Myocyte (in vitro differentiated cells): ENCODE results near the gene RGS9. TPM values are rescaled to one million over a fixed set of nuclear protein-coding genes. Genes with fewer than 3 reads are reported as not detected.
"Not testable (repeated sequence)": the region's sequence is repeated elsewhere in the genome, so short reads cannot be mapped to it uniquely, and the experiment has no call there.

Experiments
- DNase-seq: peaks from one replicate; pipeline ENCODE4 v3.0.0-alpha.2; 2012; ENCODE audit warnings: low read depth
- total RNA-seq: library from RNA; depleted of rRNA; stranded (reverse); fragments of >200 nt; gene quantifications from 2 replicates; pipeline ENCODE4 v1.2.3, GENCODE V29; 2014

RGS9 gene
- total RNA-seq, 1 donor from 2014 or later = 0.96 TPM

- no peak for DNase-seq
These were observed 19.1 kb downstream of the RGS9 start for GRCh38 chr17:65156185-65156834.

GRCh38 chr17:65156835-65157565, 19.8 kb downstream of the RGS9 start:
- DNase-seq = no peak

GRCh38 chr17:65158041-65158440, 20.9 kb downstream of the RGS9 start:
- no peak for DNase-seq

GRCh38 chr17:65158622-65159021, 21.5 kb downstream of the RGS9 start:
- DNase-seq = no peak

GRCh38 chr17:65160516-65160915, 23.3 kb downstream of the RGS9 start:
- DNase-seq = no peak

- peak; percentile 7 for DNase-seq
These were observed 26.9 kb downstream of the RGS9 start for GRCh38 chr17:65163990-65164495.

GRCh38 chr17:65166787-65167186, 29.6 kb downstream of the RGS9 start:
- no peak for DNase-seq

- DNase-seq = no peak
These were observed 30.4 kb downstream of the RGS9 start for GRCh38 chr17:65167566-65167965.

- DNase-seq = no peak
These were observed 32.5 kb downstream of the RGS9 start for GRCh38 chr17:65169691-65170090.

- no peak for DNase-seq
These were observed 33.7 kb downstream of the RGS9 start for GRCh38 chr17:65170839-65171238.

GRCh38 chr17:65171752-65172151, 34.6 kb downstream of the RGS9 start:
- DNase-seq = no peak

- no peak for DNase-seq
These were observed 35.4 kb downstream of the RGS9 start for GRCh38 chr17:65172496-65173136.

GRCh38 chr17:65173284-65173793, 36.2 kb downstream of the RGS9 start:
- peak; percentile 13 for DNase-seq

GRCh38 chr17:65173976-65174683, 37.0 kb downstream of the RGS9 start:
- DNase-seq = no peak

- DNase-seq = no peak
These were observed 37.8 kb downstream of the RGS9 start for GRCh38 chr17:65174974-65175373.

- no peak for DNase-seq
These were observed 38.8 kb downstream of the RGS9 start for GRCh38 chr17:65175952-65176351.

- no peak for DNase-seq
These were observed 39.7 kb downstream of the RGS9 start for GRCh38 chr17:65176646-65177409.

- no peak for DNase-seq
These were observed 40.7 kb downstream of the RGS9 start for GRCh38 chr17:65177901-65178300.

GRCh38 chr17:65180276-65180675, 43.1 kb downstream of the RGS9 start:
- DNase-seq = not testable (repeated sequence)

GRCh38 chr17:65180752-65181236, 43.6 kb downstream of the RGS9 start:
- DNase-seq = not testable (repeated sequence)
